Measurements from ENCODE around the gene ENO3. TPM values are rescaled to one million over a fixed set of nuclear protein-coding genes. Genes with fewer than 3 reads are reported as not detected.
A peak's percentile ranks its signal among the peaks of the same experiment; 100 is the strongest.

Gene ENO3
- total RNA-seq, 1 experiment from 2014 or later = 23.4 TPM

- CTCF ChIA-PET = interaction anchor here (0.6 kb wide), 1 partner anchor 49 kb away, joined by 4 read pairs; no protein-coding TSS in a partner anchor
- peak; percentile 95 for ATAC-seq
- BruUV-seq (replicated peaks) = no TSS peak
These were observed 36.2 kb downstream of the ENO3 start, which contains the start of gene CAMTA2 for GRCh38 chr17:4986951-4987766. Gene CAMTA2, minus strand, starts transcription at chr17:4987675. Its CDS starts 1,453 bp downstream, at chr17:4986222.

More at GRCh38 chr17:4986951-4987766, 36.2 kb downstream of the ENO3 start, which contains the start of gene CAMTA2:
- H3K36me3 ChIP-seq (ENCODE audit: control insufficient read depth, insufficient read depth, low read length) = no peaks in the 10 kb centered on the region; the same call in 1 of the 2 replicates
- H3K4me3 ChIP-seq (ENCODE audit: low read depth in 2 of 2, low read length in 2 of 2) = peak within 1 kb of the TSS; percentile 67 to 75
- in situ Hi-C loops (cut with HindIII; ENCODE audit: low pct_unique_long_range_greater_than_20kb, low sequenced_read_pairs) = no loop called here
- peaks cover 6% of the 10 kb centered on the region; the same call in 1 of the 2 replicates for H3K4me1 ChIP-seq (ENCODE audit: control insufficient read depth, insufficient read depth, low read length)
- no peak for DNase-seq (ENCODE audit: low read depth, low spot score)
- no peaks in the 10 kb centered on the region for H3K9me3 ChIP-seq (ENCODE audit: control insufficient read depth, insufficient read depth, low read depth, low read length)
- intact Hi-C loops (cut with micrococcal nuclease; ENCODE audit: unreplicated experiment) = no loop called here
- H3K27me3 ChIP-seq (ENCODE audit: control insufficient read depth, insufficient read depth, low read length) = no peaks in the 10 kb centered on the region
- no peak for TF ChIP-seq TCF7L2 (IDR thresholded peaks at IDR 0.05; ENCODE audit: low read depth, low read length)
- TF ChIP-seq SIN3A (IDR thresholded peaks at IDR 0.05; ENCODE audit: borderline replicate concordance, insufficient read depth, low read depth, low read length) = no peak; the same call in 1 of the 2 replicates
- TF ChIP-seq POLR2AphosphoS5 (IDR thresholded peaks at IDR 0.05; ENCODE audit: low read depth, low read length) = peak; percentile 48; the same call in 1 of the 2 replicates
- TF ChIP-seq REST (IDR thresholded peaks at IDR 0.05; ENCODE audit: insufficient read depth in 1 of 2, low read depth in 2 of 2, low read length in 1 of 2) = 0 out of 4 replicates have a peak, but pooled peaks of 1 of the 2 experiments have one; percentile 1
- TF ChIP-seq CTCF (IDR thresholded peaks at IDR 0.05) = peak; percentile 91
- POLR2A ChIA-PET = interaction anchor here (0.6 kb wide), 2 partner anchors 38 to 68 kb away, joined by 3 to 8 read pairs; no protein-coding TSS in a partner anchor
- H3K27ac ChIP-seq (ENCODE audit: low read length) = peak within 1 kb of the TSS; percentile 85

All from Panc1 (cell line).